CD4-positive, alpha-beta T cell treated with Interleukin-12 subunit alpha and Interleukin-12 subunit beta, for 1 hour (primary cell): Measurements from ENCODE around the gene CD1E.
A peak's percentile ranks its signal among the peaks of the same experiment; 100 is the strongest.
"Not testable (repeated sequence)": the region's sequence is repeated elsewhere in the genome, so short reads cannot be mapped to it uniquely, and the experiment has no call there.

Experiments used
- DNase-seq: peaks from one replicate; pipeline ENCODE4 v3.0.0-alpha.2; 2020

Gene CD1E

DNA sequence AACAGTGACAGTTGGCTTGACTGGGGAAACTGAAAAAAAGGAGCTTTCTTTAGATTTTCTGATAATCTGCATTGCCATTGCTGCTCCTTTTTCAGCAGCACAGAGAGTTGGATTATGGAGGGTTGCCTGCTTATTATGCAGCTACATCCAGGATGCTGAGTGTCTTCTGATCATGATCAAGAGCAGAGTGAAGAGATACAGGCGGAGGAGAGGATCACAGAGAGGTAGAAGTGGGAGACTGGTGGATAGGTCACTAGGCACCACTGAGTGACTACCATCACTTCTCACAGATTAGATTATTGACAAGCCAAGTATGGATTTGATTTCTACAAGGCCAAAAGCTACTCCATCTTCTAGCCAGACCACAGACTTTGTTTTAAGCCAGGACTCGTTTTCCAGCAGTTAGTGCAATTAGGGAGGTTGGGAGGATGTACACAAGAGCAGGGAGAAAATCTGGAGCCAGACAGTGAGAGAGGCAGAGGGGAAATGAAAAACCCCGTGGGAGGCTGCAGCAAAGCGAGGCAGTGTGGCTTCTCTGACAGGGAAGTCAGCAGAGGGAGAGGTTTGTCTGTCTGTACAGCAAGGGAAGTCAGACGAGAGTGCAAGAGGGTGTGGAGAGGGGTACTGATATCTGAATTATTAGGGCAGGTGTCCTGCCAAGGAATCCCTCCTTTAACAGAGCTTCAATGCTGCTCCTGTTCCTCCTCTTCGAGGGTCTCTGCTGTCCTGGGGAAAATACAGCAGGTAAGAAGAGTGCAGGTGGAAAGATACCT is at the start of gene CD1E:
TSS of gene CD1E (plus strand) at position 592 of the 773 bp plus-strand sequence. CDS start at position 687, 95 bp downstream.
- no peak for DNase-seq

GRCh38 chr1:158310623-158311022 is 43.1 kb upstream of the CD1E start:
- no peak for DNase-seq

DNA sequence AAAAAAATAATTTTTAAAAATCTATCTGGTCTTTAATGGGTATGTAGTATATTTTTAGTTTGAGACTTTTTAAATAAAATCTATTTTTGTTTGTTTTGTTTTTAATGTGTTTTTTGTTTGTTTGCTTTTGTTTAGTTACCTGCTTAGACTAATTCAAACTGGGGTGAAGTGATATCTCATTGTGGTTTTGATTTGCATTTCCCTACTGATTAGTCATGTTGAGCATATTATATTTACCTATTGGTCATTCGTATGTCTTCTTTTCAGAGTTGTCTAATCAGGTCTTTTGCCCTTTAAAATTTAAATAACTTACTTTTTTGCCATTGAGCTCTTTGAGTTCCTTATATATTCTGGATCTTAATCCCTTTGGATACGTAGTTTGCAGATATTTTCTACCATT is 42.6 kb upstream of the CD1E start:
- no peak for DNase-seq

GRCh38 chr1:158323866-158324265 is 29.8 kb upstream of the CD1E start:
- no peak for DNase-seq

GRCh38 chr1:158324395-158324794 is 29.3 kb upstream of the CD1E start:
- no peak for DNase-seq

DNA sequence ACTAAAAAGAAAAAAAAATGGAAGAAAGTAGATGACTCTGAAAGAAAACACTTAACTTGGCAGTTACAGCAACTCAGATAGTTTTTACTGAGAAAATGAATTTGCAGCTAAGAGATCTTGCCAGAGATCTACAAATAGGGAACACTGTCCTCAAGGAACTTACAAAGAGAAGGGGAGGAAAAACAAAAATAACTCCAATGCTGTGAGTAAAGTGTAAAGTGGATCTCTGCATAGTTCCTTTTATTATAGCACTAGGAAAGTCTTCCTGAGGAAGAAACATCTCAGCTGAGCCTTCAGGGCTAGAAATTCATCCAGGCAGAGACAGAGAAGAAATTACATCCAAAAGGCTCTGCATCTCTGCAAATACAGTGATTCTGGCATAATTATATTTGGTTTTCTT is 26.2 kb upstream of the CD1E start:
- DNase-seq, result no peak

DNA sequence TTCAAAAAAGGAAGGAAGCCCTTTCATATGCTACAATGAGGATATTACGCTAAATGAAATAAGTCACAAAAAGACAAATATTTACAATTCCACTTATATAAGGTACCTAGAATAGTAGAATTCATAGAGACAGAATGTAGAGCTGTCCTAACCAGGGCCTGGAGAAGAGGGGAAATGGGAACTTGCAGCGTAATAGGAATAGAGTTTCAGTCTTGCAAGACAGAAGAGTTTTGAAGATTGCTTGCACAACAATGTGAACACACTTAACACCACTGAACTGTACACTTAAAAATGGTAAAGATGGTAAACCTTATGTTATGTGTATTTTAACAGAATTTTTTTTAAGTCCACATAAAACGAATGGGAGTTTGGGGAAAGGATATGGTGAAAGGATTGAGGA is 25.3 kb upstream of the CD1E start:
- no peak for DNase-seq

DNA sequence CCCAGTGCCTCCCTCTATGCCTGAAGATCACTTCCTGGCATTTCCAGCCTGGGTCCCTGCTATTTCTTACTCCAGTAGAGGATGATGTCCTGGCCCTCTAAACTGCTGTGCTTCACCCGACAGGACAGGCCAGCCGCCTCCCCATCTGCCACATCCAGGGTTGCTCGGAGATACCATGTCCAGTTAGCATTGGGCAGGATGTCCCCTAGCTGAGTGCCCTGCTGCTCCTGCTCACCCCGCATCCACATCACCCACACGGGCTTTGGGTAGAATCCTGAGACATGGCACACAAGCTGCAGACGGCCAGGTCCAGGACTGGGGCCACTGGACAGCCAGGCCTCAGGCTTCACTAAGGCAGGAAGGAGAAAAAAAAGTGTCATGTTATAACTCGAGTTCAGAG is 24.4 kb upstream of the CD1E start:
- DNase-seq, result no peak

- peak; percentile 11 for DNase-seq
These were observed 24.0 kb upstream of the CD1E start for GRCh38 chr1:158329733-158330132.

DNA sequence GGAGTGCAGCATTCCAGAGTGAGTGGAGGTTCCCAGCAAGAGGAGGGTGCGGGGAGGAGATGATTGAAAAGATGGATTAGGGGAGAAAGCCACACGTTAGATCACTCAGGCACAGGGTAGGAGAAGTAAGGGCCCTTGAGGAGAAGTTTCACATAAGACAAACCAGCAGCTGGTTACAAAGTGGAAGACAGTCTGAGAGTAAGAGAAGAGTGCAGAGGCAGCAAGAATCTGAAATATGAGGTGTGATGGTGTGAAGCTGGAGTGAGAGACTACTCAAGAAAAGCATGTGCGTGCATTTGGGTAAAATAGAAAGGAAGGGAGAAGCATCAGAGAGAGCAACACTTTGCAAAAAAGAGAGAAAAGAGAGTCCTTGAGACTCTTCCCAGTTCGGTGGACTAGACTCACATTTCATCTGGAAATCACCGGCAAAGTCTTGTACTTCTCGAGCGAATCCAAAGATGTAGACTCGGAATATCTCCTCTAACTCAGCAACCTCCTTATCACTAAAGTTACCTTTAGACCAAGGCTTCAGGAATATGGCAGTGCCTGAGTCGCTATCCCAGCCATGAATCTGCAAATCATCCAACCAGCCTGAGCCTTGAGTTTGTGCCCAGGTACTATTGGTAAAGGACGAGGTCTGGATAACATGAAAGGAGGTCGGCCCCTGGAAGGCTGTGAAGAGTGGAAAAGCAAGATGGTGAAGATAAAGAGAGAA is 23.1 kb upstream of the CD1E start:
- no peak for DNase-seq

GRCh38 chr1:158331106-158331425 is 22.6 kb upstream of the CD1E start:
- no peak for DNase-seq

DNA sequence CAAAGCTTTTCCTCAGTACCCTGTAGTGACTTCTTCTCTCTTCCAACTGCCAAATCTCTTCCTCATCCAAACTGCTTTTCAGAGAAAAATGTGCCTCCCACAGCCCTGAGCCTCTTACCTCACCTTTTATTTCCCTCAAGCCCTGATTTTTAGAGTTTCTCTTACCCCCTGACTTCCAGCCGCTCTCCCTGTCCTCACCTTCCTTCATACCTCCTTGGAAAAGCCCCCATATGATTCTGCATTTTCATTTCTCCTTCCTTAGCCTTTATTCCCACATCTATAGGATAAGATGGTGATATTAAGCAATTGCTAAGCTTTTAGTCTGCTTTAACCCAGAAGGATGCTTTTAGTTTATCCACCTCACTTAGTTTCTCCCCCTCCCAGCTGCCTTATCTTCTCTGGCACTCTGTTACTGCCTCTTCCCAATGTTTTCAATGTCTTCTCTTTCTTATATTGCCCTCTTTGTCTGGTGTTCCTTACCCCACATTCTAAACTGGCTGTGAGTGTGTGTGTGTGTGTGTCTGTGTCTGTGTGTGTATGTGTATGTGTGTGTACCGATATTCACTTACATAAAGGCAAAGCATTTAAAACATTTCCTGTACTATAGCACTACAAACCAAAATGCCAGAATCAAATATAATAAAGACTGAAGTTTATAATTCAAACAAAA is 22.1 kb upstream of the CD1E start, which contains the start of gene CD1B:
TSS of gene CD1B (minus strand) at position 51 of the 670 bp plus-strand sequence. CDS start 108 bp downstream, outside the sequence.
- DNase-seq, result no peak

- no peak for DNase-seq
These were observed 20.1 kb upstream of the CD1E start for GRCh38 chr1:158333405-158334155.

DNA sequence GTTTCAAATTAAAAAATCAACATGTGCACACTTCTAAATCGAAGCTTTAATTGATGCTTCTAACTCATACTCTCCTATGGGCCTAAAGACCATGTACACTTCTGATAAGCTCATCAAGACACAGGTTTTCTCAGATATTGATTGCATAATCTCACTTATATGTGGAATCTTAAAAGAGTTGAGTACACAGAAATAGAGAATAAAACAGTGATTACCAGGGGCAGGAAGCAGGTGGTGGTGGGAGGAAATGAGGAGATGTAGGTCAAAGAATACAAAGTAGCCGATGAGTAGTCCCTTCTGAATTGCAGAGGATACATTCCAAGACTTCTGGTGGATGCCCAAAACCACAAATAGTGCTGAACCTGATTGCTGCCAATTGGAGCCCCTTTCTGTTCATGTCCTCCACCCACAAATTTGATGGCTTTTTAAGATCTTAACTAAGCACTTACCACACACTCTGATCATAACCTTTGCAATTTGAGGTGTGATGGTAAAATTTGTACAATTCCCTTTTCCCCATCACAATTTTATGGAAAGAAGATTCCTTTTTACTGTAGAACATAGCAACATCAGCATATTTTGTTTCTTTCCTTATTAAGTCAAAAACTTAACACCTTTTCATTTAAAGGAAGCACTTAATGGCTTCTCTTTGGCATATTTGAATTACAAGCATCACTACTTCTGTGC is 19.0 kb upstream of the CD1E start:
- no peak for DNase-seq

DNA sequence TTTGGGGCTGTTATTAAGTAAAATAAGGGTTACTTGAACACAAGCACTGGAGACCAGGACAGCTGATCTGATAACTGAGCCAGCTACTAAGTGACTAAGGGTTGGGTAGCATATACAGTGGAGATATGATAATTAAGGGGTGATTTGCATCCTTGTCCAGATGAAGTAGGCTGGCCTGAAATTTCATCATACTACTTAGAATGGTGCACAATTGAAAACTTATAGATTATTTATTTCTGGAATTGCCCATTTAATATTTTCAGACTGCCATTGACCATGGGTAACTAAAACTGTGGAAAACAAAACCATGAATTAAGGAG is 18.5 kb upstream of the CD1E start:
- DNase-seq, result no peak

- not testable (repeated sequence) for DNase-seq
These were observed 17.3 kb upstream of the CD1E start for GRCh38 chr1:158336413-158336812.

DNA sequence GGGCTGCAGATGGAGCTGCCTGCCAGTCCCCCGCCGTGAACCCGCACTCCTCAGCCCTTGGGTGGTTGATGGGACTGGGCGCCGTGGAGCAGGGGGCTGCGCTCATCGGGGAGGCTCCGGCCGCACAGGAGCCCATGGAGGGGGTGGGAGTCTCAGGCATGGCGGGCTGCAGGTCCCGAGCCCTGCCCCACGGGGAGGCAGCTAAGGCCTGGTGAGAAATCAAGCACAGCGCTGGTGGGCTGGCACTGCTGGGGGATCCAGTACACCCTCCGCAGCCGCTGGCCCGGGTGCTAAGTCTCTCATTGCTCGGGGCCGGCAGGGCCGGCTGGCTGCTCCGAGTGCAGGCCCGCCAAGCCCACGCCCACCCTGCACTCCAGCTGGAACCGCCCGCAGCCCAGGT is 4.7 kb upstream of the CD1E start:
- not testable (repeated sequence) for DNase-seq

GRCh38 chr1:158354255-158354654 is 561 bp downstream of the CD1E start:
- DNase-seq, result no peak

DNA sequence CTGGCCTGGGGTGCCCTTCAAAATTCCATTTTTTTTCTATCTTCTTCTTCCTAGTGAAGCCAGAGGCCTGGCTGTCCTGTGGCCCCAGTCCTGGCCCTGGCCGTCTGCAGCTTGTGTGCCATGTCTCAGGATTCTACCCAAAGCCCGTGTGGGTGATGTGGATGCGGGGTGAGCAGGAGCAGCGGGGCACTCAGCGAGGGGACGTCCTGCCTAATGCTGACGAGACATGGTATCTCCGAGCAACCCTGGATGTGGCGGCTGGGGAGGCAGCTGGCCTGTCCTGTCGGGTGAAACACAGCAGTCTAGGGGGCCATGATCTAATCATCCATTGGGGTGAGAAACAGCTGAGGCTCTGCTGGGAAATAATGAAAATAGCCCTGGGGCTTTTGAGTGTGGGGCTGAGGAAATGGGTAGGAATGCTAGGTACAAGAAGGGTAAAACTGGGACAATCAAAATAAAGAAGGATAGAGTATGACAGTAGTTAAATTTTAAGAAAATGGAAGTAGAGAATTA is 2.1 kb downstream of the CD1E start:
- DNase-seq, result no peak

DNA sequence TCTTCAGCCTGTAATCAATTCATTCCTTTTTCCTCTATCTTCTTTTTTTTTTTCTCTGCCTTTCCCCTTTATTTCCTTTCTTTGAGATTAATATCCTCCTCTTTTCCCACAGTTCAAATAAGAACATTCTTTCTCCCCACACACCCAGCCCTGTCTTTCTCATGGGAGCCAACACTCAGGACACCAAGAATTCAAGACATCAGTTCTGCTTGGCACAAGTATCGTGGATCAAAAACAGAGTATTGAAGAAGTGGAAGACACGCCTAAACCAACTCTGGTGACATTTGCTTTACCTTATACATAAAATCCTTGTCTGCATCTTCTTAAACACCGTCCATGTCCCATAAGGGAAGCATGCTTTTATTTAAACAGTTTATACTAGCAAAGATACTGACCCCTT is 2.9 kb downstream of the CD1E start:
- no peak for DNase-seq

GRCh38 chr1:158357441-158357840 is 3.7 kb downstream of the CD1E start:
- no peak for DNase-seq

- DNase-seq, result no peak
These were observed 8.8 kb downstream of the CD1E start for GRCh38 chr1:158362482-158362881.

DNA sequence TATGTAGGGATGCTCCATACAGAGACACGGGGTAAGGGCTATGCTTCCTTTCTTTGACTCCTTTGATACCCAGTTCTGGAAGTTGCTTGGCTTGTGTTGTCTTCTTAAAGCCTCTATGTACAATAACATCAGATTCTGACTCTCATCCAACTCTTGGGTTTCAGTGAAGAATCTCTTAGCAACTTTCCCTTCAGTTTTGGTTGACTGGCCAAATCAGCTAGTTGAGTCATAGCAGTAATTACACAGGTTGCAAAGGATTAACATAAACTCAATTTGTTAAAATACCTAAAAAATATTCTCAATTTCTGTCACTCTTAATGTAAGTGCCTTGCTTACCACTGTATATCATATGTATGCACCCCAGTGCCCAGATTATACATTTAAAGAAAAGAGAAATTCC is 9.2 kb downstream of the CD1E start:
- no peak for DNase-seq
